DMS153 treated with DMSO at 0.1 percent for 48 hours (cell line): ENCODE data around the gene HNRNPA0.

Experiments
- DNase-seq: peaks from one replicate; lab custom pipeline; 2025; ENCODE audit not compliant: unreplicated experiment; lab: John Stamatoyannopoulos, UW

HNRNPA0 gene

DNA sequence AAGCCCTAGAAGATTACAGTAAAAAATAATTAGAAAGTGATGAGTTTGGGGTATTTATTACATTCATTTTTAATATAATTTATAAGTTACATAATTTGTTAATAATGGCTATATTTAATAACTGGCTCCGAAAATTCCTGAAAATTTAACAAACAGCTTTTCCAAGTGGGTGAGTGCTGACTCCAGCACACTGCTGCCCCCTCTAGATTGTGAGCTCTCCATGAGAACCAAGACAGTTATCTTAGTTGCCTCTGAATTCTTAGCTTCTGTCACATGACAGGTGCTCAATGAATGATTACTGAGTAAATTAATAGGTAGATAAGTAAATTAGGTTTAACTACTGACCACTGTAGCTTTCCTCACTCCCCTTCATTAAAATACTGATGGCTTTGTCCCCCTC is 26.1 kb downstream of the HNRNPA0 start:
- no peak for DNase-seq

DNA sequence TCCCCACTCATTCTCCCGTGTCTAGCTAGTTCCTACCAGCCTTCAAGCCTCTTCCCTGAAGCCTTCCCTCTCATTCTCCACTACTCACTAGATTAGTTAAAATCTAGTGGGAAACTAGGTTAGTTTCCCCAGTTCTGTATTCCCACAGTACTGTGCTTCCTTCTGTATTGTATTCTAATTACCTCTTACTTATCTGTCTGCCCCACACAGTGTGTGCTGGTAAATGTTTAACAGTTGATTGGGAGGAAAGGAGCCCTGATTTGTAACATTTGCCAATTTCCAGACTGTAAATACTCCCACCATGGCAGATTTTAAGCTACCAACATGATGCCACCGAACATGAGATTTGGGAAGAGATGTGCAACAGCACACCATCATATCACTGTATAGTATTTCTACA is 26.5 kb downstream of the HNRNPA0 start:
- no peak for DNase-seq

DNA sequence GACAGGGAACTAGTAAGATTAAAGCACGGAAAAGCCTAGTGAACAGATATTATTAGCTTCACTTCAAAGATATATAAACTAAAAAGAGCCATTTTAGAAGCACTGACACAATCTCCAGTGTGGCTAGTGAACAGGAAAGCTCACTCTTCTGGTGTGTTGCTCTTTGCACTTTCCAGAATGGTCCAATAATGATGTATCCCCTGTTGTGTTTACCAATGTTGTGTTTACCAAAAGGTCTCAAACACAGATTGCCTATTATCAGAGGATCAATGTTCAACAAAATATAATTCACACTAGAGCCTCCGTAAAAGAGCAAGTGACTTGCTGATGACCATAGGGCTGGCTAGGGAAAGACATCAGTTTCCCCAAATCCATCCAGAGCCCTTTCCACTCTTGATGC is 29.9 kb downstream of the HNRNPA0 start:
- DNase-seq = no peak

GRCh38 chr5:137718611-137719010 is 35.6 kb downstream of the HNRNPA0 start:
- no peak for DNase-seq

DNA sequence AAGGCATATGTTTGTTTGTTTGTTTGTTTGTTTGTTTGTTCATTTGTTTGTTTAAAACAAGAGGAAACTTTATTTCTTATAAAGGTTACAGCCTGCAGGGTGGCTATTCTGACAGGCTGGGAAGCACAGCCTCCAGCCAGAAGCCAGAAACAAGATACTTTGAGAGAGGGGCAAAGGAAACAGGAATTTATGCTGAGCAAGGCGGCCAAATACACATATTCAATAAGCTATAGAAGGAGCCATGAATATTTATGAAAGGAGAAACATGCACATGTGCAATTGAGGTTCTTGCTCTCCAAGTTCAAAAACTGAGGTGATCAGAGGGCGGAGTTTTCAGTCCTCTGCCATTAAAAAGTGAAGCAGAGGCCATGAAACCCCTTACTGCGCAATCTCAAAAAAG is 37.8 kb downstream of the HNRNPA0 start:
- no peak for DNase-seq

DNA sequence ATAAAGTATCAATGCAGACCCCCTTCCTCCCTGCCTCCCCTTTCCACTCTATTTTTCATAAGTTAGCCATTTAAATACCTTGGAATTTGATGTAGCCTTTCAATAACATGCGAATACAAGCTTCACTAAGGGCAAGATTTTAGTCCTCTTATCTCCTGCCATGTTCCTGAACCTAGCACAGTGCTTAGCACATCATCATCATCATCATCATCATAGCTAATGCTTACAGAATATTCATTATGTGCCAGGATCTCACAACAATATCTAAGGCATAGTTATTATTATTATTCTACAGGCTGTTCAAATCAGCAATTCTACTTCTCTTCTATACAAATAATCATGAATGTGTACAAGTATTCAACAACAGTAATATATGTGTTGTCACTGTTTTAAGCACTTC is 38.7 kb downstream of the HNRNPA0 start:
- DNase-seq = no peak

DNA sequence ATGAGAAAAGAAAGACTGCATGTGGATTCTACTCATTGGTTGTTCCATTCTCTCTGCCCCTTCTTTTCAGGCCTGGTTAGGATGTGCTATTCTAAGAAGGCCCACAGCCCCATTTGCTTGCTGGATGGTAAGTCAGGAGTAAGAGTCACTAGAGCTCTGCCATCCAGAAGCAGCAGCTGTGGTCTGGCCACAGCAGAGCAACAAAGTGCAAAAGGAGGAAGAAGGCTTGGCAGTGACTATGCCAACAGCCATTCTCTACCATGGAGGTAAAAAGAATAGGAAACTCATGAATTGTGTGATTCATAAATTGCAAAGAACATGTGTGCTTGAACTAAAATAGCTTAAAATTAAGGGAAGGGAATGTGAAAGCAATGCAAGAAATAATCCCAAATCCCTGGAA is 39.2 kb downstream of the HNRNPA0 start:
- no peak for DNase-seq

DNA sequence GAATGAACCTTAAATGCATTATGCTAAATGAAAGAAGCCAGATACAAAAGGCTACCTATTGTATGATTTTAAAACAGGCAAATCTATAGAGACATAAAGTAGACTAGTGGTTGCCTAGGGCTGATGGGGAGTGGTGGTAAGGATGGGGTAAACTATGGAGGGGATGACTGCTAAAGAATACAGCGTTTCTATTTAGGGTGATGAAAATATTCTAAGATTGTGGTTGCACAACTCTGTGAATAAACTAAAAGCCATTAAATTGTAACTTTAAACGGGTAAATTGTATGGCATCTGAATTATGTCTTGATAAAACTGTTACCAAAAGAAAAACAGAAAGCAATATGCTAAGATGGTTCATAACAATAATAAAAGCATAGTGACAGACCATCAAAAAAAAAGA is 39.7 kb downstream of the HNRNPA0 start:
- no peak for DNase-seq

DNA sequence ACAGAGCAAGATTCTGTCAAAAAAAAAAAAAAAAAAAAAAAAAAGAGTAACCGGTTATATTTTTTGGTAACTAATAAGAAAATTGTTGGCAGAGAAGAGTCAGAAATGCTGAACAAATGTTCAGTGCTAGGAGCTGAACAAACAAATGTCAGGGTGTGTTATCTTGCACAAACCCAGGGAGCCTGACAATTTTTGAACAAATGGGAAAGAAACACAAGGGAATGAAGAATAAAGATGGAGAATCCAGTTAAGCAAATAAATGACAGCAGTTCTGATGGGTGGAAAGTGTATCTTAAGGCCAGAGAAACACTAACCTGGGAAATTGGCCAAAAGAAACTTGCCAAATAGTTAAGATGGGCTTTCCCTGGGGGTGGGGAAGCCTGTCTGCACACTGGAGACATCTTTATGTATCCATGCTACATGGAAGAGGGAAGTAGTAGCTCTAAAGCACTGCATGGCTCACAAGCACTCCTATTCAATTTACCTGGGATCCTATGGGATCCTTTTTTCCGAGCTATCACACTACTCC is 42.0 kb downstream of the HNRNPA0 start:
- no peak for DNase-seq

GRCh38 chr5:137710086-137710485 is 44.1 kb downstream of the HNRNPA0 start:
- no peak for DNase-seq

GRCh38 chr5:137708796-137709559 is 45.2 kb downstream of the HNRNPA0 start:
- DNase-seq = no peak

DNA sequence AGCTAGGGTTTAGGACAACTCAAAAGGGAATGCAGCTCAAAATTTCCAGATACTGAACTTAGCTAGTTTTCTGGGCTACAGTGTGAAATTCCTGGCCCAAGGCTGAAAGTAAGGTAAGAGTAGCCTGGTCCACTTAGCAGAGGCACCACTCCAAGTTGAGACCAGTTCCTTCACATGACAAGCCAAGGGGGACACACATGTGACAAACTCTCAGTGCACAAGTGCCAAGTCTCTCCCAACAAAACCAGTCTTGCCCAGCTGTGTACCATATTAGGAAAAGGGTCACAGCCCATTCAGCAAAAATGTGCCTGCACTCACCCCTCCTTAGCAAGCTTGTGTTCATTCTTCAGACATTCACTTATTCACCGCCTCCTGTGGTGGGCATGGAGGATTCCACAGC is 46.1 kb downstream of the HNRNPA0 start:
- no peak for DNase-seq

GRCh38 chr5:137706841-137707240 is 47.3 kb downstream of the HNRNPA0 start:
- no peak for DNase-seq

DNA sequence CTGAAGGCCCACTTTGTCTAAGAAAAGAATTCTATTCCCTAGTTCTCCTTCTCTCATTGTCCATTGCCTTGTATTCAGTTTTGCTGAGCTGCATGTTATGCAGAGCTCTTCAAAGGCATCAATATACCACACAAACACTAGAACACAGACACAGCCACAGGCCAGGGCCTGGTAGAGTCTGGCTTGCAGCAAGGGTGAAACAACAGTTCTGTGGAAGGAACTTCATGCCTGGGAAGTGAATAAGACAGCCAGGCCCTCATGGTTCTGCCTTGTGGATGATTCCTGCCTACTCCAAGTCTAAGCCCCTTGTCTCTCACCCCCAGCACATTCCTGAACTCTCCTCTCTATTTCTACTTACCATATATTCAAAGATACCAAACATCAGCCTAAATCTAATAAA is 49.1 kb downstream of the HNRNPA0 start:
- no peak for DNase-seq

GRCh38 chr5:137703565-137703964 is 50.6 kb downstream of the HNRNPA0 start:
- DNase-seq = no peak

GRCh38 chr5:137700282-137700680 is 53.9 kb downstream of the HNRNPA0 start:
- no peak for DNase-seq

DNA sequence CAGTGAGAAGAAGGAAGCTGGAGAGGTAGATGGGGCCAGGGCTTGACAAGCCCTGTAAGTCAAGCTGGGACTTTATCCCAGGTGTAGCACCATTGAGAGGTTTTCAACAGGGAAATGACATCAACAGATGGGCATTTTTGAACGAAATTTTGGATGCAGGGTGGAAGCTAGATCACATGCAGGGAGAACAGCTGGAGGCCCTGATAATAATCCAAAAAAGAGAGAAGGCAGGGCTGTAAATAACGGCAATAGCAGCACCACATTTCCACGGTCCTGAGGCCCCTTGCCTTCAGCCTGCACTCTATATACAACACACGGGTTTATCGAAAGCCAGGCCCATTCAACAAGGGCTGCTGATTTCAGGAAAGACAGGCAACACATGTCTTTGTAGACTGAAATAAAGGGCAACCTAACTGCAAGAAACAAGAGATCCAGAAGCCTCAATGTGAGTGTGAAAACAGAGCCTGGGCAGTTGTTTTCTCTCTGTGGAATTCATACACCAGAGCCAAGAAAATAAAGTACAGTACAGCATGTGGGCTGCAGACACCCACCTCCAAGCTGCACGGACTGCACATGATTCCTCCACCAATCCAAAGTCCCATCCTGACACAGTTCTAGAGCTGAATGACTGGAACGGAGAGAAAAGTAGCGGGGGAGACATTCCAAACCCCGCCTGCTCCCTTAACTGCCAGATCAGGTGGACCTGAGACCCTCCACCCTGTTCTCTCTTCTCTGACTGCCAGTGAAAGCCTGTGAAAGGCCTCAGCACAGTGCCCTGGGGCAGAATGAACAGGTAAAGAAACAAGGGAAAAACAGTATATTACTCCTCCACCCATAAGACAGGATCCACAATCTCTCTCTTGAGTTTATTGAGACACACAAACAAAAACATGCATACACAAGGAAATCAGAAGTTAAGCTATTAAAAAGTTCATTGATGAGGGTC is 54.6 kb downstream of the HNRNPA0 start:
- no peak for DNase-seq

GRCh38 chr5:137696481-137696880 is 57.7 kb downstream of the HNRNPA0 start:
- no peak for DNase-seq

DNA sequence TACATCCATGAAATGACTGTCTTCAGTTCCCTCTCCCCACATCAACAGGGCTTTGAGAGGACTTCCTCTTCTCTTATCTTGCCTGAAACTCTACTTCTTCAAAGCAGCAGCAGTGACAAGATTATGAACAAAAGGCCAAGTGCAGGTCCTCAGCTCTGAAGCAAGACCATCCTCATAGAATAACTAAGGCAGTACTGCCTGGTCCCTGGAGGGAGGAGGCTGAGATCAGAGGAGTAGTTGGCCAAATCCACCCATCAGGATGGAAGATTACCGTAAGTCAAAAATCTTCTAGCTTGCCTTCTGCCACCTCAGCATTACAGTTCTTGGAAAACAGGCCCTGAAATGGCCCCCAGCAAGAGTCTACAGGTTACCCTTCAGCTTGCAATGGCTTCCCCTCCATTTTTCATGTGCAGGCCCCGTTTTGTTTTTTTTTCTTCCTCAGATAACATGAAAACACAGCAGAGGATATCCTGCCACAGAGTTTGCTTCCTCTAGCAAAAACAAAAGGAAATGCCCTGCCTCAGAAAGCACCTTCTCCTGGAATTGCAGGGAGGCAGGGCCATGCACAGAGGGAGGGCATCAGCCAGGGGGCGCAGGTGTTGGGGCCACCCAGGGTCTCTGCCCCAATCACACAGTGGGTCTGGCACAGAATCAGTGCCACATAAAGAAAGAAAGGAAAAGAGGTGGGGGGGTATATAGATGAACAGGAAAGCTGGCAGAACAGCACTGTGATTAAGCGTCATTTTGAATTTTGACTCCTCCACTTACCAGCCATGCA is 58.3 kb downstream of the HNRNPA0 start:
- DNase-seq = no peak
